ENCODE data around the gene COL12A1. TPM values are rescaled to one million over a fixed set of nuclear protein-coding genes. Genes with fewer than 3 reads are reported as not detected.
A peak's percentile ranks its signal among the peaks of the same experiment; 100 is the strongest.

COL12A1 gene
- total and polyA plus RNA-seq, 10 of the 15 experiments (the other 5 are each of a cell fraction or from before 2014, with no cell fraction given), result under 0.01 to 0.69 (median 0.11) TPM; not detected in 6

- no peak for TF ChIP-seq CUX1 (IDR thresholded peaks at IDR 0.05; ENCODE audit: insufficient replicate concordance, low read depth, low read length)
- no peak for TF ChIP-seq BCL3 (IDR thresholded peaks at IDR 0.05; ENCODE audit: borderline replicate concordance, insufficient read depth, low read depth, low read length, poor library complexity, severe bottlenecking)
- no peak for TF ChIP-seq E4F1 (IDR thresholded peaks at IDR 0.05; ENCODE audit: borderline replicate concordance, partially characterized antibody)
- peak; percentile 66; the same call in 1 of the 2 replicates for TF ChIP-seq ZBED1 (IDR thresholded peaks at IDR 0.05; ENCODE audit: borderline replicate concordance)
- TF ChIP-seq TCF3 (IDR thresholded peaks at IDR 0.05; ENCODE audit: borderline replicate concordance, insufficient read depth, low read depth, low read length), result peak; percentile 41; the same call in 1 of the 2 replicates
- peak; percentile 51 for TF ChIP-seq ZNF687 (IDR thresholded peaks at IDR 0.05)
- TF ChIP-seq RB1 (IDR thresholded peaks at IDR 0.05; ENCODE audit: borderline replicate concordance), result 0 out of 2 replicates have a peak, but pooled peaks have one; percentile 13
- TF ChIP-seq HDGF (IDR thresholded peaks at IDR 0.05), result no peak
- TF ChIP-seq IRF5 (IDR thresholded peaks at IDR 0.05; ENCODE audit: borderline replicate concordance), result no peak
- peak; percentile 83 for TF ChIP-seq RUNX3 (IDR thresholded peaks at IDR 0.05; ENCODE audit: low read length)
- peak; percentile 60; the same call in 1 of the 2 replicates for TF ChIP-seq CHD2 (IDR thresholded peaks at IDR 0.05; ENCODE audit: borderline replicate concordance, low read depth, low read length)
- peak; percentile 44 for TF ChIP-seq SIX5 (IDR thresholded peaks at IDR 0.05; ENCODE audit: low read depth, low read length, severe bottlenecking)
Observed at GRCh38 chr6:75243333-75244062, 37.6 kb upstream of the COL12A1 start, which contains the start of gene COX7A2 (continued).
